ENCODE data around the gene LRRC47. TPM values are rescaled to one million over a fixed set of nuclear protein-coding genes. Genes with fewer than 3 reads are reported as not detected.
"Not testable (repeated sequence)": the region's sequence is repeated elsewhere in the genome, so short reads cannot be mapped to it uniquely, and the experiment has no call there.

Gene LRRC47
- polyA plus RNA-seq, 3 donors = 61.9 to 63.4 (median 62.5) TPM

DNA sequence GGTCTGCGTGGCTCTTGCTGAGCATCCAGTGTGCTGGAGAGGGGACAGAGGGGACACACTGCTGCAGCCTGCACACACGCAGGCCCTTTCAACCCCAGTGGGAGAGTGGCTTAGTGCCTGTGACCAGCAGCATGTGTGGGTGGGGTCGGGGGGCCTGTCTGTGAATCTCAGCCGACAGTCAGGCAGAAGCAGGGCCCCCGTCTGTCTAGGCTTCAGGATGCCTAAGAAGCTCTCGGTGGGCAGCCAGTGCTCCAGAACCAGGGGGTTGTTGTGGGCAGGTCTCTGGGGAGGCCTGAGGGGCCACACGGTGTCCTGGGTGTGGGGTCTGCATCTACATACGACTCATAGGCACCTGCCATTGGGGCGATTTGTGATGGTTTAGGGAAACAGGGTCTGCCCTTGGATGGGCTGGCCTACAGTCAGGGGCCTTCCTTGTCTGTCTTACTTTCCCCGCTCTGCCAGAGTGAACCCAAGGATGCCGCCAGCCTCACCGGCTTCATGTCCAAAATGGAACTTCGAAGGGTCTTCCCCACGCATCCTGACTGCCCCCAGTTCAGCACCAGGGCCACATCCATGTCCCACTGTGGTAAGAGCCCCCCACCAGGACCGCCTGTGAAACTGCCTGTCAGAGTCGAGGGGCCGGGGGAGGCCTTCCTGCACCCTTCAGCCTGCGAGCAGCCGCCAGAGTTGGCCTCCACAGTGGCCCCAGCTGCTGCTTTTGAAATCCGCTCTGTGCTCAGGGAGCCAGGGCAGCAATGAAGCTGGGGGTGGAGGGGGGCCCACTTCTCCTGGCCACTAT, 42.4 kb downstream of the LRRC47 start:
- DNase-seq (ENCODE audit: low read depth in 3 of 3, low spot score in 2 of 3) = no peak

DNA sequence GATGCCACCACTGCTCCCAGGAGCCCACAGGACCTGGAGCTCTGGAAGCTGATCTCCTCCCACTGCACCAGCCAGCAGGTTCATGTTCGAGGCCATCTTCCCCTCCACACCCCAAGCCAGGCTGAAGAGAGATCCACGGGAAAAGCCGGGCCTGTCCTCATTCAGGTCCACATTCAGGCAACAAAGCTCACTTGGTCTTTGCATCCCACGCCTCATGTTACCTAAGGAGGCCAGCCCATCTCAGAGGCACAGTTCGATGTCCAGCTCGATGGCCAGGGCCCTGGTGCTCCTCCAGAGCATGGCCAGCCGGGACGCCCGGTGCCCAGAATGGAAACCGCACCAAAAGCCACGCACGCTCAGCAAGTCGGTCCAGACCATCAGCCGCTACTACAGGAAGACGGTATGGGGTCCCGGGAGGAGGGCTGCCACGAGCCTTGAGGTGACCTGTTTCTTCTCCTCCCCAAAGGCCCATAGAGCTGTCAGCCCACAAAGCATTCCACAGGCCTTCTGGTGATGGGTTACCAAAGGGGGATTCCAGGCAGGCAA, 43.8 kb downstream of the LRRC47 start, which contains the start of gene CCDC27:
TSS of gene CCDC27 (plus strand) at position 51 of the 546 bp plus-strand sequence. CDS start at position 83, 32 bp downstream.
- DNase-seq (ENCODE audit: low read depth in 3 of 3, low spot score in 2 of 3) = no peak

DNA sequence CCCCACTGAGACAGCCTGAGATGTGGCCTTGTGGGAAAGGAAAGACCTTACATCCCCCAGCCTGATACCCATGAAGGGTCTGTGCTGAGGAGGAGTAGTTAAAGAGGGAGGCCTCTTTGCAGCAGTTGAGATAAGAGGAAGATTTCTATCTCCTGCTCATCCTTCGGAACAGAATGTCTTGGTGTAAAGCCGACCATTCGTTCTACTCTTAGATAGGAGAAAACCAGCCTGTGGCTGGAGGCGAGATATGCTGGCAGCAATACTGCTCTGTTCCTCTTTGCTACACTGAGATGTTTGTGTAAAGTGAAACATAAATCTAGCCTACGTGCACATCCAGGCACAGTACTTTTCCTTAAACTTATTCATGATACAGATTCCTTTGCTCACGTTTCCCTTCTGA, 45.6 kb downstream of the LRRC47 start:
- no peak for DNase-seq (ENCODE audit: low read depth in 3 of 3, low spot score in 2 of 3)

GRCh38 chr1:3749512-3749911, 46.8 kb downstream of the LRRC47 start:
- DNase-seq (ENCODE audit: low read depth in 3 of 3, low spot score in 2 of 3) = no peak

- DNase-seq (ENCODE audit: low read depth in 3 of 3, low spot score in 2 of 3) = not testable (repeated sequence)
Observed at GRCh38 chr1:3748316-3748900, 47.9 kb downstream of the LRRC47 start.

DNA sequence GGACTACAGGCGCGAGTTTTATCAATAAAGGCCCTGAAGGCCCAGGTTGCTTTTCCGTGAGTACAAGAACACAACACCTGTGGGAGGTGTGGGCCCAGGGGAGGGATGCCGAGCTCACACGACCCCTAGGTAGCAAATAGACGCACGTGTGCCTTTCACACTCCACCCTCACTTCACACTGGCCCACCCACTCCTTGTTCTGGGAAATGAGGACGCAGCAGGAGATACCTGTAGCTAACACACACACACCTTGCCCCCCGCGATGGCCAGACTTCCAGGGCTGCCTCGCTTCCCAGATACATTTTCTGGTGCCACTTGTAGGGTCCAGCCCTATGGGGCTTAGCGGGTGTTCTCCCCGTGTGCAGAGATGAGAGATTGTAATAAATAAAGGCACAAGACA, 48.4 kb downstream of the LRRC47 start:
- DNase-seq (ENCODE audit: low read depth in 3 of 3, low spot score in 2 of 3) = no peak

DNA sequence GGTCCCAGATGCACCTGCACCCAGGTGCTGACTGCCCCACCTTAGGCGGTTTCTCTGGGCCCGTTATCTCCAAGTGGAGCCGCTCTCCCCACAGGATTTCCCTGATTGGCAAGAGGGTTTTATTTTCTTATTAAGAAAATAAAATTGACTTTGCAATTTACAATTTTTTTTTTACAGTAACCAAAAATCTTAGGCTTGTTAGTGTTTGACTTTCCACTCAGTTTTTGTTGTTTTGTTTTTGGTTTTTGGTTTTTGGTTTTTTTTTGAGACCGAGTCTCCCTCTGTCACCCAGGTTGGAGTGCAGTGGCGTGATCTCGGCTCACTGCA, 48.8 kb downstream of the LRRC47 start:
- DNase-seq (ENCODE audit: low read depth in 3 of 3, low spot score in 2 of 3) = no peak

DNA sequence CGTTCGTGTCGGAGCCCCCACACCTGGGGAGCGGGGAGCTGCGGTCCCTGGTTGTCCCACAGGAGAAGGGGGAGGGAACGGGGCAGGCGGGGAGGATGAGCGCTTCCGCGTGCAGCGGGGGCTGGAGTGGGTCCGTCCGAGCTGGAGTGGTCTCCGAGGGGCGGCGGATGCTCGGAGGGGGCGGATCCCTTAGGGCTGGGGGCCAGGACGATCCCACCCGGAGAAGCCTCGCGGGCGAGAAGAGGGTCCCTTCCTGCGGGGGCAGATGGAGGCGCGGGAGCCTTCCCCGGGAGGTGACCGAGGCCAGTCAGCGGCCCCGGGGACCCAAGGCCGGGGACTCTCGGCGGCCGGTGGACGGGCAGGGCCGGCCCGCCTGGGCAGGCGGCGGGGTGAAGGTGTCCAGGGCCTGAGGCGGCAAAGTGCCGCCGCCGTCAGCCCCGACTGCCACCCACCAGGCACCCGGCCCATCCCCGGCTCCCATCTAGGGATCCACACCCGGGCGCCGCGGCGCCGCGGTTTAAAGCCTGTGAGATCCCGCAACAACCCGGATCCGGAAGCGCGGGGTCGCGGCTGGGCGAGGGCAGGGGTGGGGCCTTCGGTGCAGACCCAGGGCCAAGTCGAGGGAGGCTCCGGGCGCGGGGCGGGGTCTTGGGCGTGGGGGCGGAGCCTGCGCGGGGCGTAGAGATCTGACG, 49.3 kb downstream of the LRRC47 start:
- peak in 1 of 3 donors; percentile 66 for DNase-seq (ENCODE audit: low read depth in 3 of 3, low spot score in 2 of 3)

DNA sequence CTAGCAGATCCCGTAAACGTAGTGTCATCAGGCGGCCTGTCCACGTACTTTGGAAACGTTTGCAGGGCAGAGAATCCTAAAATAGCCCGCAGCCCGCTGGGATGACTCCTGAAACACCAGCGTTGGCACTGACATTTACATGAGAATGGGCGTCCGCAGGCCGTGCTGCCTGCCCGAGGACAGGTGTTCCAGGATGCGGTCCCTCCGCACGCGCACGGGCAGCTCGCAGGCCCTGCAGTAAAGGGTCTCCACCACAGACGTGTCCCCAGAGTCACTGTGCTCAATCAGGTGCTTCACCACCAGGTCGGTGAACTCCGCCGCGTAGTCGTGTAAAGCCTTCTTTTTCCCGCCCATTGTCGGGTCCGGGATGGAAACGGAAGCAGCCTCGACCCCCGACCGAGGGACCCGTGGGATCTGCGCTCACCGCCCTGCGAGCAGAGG, 49.9 kb downstream of the LRRC47 start:
- no peak for DNase-seq (ENCODE audit: low read depth in 3 of 3, low spot score in 2 of 3)

DNA sequence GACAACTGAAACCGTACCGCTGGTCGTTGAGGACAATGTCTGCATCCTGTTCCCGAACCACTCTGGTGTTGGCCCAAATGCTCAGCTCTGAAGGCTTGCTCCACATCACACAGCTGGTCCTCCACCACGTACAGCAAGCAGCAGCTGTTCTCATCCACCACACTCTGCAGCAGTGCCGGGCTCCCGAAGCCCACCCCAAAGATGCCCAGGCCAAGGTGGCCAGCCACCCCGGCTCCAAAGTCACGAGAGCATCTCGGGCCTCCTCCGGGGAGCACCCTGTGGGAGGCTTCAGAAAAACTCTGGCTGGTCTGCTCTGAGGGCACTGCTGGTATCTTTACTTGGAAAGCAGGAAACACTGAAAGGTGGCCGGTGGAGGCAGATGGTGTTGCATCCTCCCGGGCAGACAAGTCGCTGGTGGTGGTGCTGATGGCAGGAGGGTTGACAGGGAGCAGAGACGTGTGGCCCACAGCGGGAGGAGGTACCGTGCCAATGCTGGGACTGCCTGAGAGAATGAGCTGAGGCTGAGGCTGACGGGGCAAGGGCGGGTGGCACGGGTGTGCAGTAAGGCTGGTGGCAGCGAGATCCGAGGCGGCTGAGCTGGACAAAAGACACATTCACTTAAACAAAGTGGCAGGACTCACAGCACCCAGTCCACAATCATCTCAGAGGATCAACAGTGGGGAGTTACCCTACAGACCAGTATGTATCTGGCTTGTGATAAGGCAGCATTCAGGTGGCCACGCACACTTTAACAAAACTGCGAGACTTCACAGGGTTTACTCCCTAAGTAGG, 50.5 kb downstream of the LRRC47 start:
- no peak for DNase-seq (ENCODE audit: low read depth in 3 of 3, low spot score in 2 of 3)

GRCh38 chr1:3745071-3745470, 51.2 kb downstream of the LRRC47 start:
- no peak for DNase-seq (ENCODE audit: low read depth in 3 of 3, low spot score in 2 of 3)

GRCh38 chr1:3744646-3745045, 51.7 kb downstream of the LRRC47 start:
- DNase-seq (ENCODE audit: low read depth in 3 of 3, low spot score in 2 of 3) = no peak

DNA sequence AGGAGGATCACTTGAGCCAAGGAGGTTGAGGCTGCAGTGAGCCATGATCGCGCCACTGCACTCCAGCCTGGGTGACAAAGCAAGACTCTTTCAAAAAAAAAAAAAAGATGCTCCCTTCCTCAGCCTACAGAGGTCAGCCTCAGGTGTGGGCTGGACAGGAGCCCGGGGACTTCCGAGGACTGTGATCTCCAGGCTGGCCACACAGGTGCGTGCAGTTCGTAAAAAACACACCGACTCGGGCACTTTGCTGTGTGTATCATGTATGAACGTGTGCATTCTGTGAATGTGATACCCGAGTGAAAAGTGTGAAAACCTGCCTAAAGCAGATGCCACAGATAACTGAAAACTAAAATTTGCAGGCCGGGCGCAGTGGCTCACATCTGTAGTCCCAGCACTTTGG, 52.5 kb downstream of the LRRC47 start:
- DNase-seq (ENCODE audit: low read depth in 3 of 3, low spot score in 2 of 3) = no peak

DNA sequence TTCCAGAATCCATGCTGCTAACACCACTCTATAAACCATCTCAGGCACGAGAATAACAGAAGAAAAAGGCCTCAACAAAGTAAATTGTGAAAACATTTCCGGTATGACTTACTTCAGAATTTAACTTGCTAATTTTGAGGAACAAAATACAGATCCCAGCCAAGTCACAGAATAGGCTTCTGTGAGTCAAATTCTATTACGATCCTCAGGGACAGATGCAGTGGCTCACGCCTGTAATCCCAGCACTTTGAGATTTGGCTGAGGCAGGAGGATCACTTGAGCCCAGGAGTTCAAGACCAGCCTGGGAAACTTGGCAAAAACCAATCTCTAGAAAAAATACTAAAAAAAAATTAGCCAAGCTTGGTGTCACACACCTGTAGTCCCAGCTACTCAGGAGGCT, 52.9 kb downstream of the LRRC47 start:
- DNase-seq (ENCODE audit: low read depth in 3 of 3, low spot score in 2 of 3) = no peak

DNA sequence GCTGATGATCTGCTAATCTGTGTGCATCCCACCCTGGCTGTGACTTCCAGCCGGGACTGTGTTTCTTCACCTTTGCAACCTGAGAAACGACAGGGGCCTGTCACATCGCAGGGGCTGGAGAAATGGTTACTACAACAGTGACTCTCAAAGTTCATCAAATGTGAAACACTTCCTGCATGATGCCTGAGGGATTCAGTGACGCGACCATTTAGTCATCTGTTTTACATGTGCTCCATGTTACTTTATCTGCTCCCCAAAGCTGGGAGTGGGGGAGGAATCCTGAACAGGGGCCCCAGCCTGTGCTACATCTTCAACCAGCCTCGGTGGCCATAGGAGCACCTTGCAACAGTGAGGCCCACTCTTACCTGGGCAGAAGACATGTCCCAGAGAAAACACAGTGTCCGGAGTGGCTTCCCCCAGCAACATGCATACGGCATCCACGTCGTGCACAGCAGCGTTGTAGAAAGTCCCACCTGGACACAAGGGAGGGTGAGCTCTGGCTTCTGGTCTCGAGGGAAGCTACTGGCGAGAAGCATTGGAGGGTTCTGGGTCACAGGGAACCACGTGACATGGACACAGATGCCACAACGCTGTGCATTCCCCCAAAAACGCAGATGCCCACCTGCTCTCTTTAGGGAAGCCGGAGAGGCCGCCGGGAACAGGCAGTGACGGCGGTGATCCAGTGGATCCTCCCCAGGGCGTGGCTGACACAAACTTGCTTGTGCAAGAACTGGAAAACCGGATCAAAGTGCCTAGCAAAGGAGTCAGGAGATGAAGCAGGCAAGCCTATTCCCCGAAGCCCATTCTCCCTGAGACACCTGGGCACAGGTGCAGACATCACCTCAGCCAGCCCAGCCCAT, 53.6 kb downstream of the LRRC47 start:
- DNase-seq (ENCODE audit: low read depth in 3 of 3, low spot score in 2 of 3) = no peak

GRCh38 chr1:3741566-3742438, 54.5 kb downstream of the LRRC47 start:
- no peak for DNase-seq (ENCODE audit: low read depth in 3 of 3, low spot score in 2 of 3)

- DNase-seq (ENCODE audit: low read depth in 3 of 3, low spot score in 2 of 3) = no peak
Observed at GRCh38 chr1:3740752-3741151, 55.5 kb downstream of the LRRC47 start.

GRCh38 chr1:3740042-3740441, 56.3 kb downstream of the LRRC47 start:
- no peak for DNase-seq (ENCODE audit: low read depth in 3 of 3, low spot score in 2 of 3)

DNA sequence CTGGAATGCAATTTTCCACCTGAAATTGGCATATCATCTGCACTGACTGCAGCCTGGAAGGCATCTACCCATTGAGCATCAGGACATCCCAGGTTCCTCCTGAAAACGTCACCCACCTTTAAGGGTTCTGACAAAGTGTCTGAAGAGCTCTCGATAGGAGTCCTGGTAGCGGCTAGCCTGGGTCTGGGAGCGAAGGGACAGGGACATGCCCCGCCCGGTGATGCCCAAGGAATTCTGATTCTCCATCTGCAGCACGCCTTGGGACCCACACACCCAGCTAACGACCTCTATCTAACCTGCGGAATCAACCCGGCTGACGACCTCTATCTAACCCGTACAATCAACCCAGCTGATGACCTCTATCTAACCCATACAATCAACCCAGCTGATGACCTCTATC, 57.4 kb downstream of the LRRC47 start:
- no peak for DNase-seq (ENCODE audit: low read depth in 3 of 3, low spot score in 2 of 3)
